ENCODE data around the gene SMYD5.

The SMYD5 gene

DNA sequence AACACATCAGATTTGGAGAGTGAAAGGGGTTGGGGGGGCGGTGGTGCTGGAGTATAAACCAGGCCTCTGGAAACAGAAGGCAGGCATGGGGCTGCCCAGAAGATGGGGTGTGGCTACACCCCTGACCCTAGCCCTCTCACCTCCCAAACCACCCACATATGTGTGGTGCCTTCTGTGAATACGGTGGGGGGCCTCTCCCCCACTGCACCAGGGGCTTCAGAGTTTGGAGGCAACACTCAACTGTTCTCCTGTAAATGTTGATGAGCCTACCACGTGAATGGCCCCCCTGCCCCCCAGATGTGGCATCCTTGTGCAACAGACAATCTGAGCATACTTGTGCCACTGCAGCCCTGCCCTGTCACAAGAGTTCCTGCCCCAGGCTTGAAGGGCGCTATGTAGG lies 50.7 kb downstream of the SMYD5 start:
- Histone ChIP-seq H3K9me3 (ENCODE audit: control insufficient read depth in 2 of 2, low read length in 2 of 2) (no peaks in the 10 kb centered on the region), H3K27ac (ENCODE audit: low read depth in 2 of 2, low read length in 2 of 2) (no peak overlapping the region), H3K4me3 (ENCODE audit: low read length in 2 of 2) (no peak overlapping the region), H3K36me3 (ENCODE audit: control insufficient read depth in 2 of 2, insufficient read depth in 2 of 2, low read length in 2 of 2) (no peaks in the 10 kb centered on the region), H3K4me1 (ENCODE audit: control insufficient read depth in 2 of 2, insufficient read depth in 2 of 2, low read length in 2 of 2) (peaks cover 5 to 8% of the 10 kb centered on the region in 2 donors), H3K9ac (ENCODE audit: low read depth in 1 of 2, low read length in 2 of 2) (no peak overlapping the region), H3K27me3 (ENCODE audit: control insufficient read depth in 2 of 2, insufficient read depth in 2 of 2, low read length in 2 of 2) (peaks cover 0 to 2% of the 10 kb centered on the region in 2 donors)

DNA sequence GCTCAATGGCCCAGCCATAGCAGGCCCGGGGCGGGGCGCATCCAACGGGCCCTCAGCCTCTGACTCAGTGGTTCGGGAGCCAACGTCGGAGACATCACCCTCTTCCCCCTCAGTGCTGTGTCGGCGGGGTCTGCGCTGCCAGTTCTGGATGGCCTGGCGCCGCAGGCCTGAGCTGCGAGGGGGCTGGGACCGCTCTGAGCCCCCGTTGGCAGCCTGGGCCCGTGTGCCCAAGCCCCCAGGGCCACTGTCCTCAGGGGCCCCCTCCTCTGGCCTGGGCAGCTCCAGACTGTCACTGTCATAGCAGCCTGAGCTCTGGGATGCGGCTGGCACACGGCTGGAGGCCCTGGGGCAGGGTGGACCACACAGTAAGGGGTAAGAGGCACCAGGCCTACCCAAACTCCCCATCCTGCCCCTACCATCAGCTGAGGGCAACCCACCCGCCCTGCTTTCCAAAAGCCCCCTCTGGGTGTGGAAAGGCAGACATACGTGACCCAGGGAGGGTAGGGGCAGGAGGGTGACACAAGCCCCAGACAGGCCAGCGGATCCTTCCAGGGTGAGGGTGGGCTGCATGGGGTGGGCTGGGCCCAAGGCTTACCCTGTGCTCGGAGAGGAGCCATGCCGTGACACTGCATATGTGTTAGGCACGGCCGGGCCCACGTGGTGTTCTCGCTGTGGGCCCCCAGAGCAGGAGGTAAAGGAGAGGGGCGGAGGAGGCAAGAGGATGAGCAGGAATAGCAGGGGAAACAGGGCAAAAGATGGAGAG lies 51.4 kb downstream of the SMYD5 start:
- Histone ChIP-seq H3K27me3 (ENCODE audit: control insufficient read depth in 2 of 2, insufficient read depth in 2 of 2, low read length in 2 of 2) (peaks cover 0 to 2% of the 10 kb centered on the region in 2 donors), H3K27ac (ENCODE audit: low read depth in 2 of 2, low read length in 2 of 2) (no peak overlapping the region), H3K9me3 (ENCODE audit: control insufficient read depth in 2 of 2, low read length in 2 of 2) (no peaks in the 10 kb centered on the region), H3K9ac (ENCODE audit: low read depth in 1 of 2, low read length in 2 of 2) (no peak overlapping the region), H3K36me3 (ENCODE audit: control insufficient read depth in 2 of 2, insufficient read depth in 2 of 2, low read length in 2 of 2) (no peaks in the 10 kb centered on the region), H3K4me1 (ENCODE audit: control insufficient read depth in 2 of 2, insufficient read depth in 2 of 2, low read length in 2 of 2) (peaks cover 5 to 8% of the 10 kb centered on the region in 2 donors), H3K4me3 (ENCODE audit: low read length in 2 of 2) (no peak overlapping the region)

GRCh38 chr2:73266061-73266901 lies 52.2 kb downstream of the SMYD5 start:
- Histone ChIP-seq H3K27ac (ENCODE audit: low read depth in 2 of 2, low read length in 2 of 2) (no peak overlapping the region), H3K36me3 (ENCODE audit: control insufficient read depth in 2 of 2, insufficient read depth in 2 of 2, low read length in 2 of 2) (no peaks in the 10 kb centered on the region), H3K4me1 (ENCODE audit: control insufficient read depth in 2 of 2, insufficient read depth in 2 of 2, low read length in 2 of 2) (peaks cover 5 to 8% of the 10 kb centered on the region in 2 donors), H3K4me3 (ENCODE audit: low read length in 2 of 2) (no peak overlapping the region), H3K9ac (ENCODE audit: low read depth in 1 of 2, low read length in 2 of 2) (no peak overlapping the region), H3K9me3 (ENCODE audit: control insufficient read depth in 2 of 2, low read length in 2 of 2) (no peaks in the 10 kb centered on the region), H3K27me3 (ENCODE audit: control insufficient read depth in 2 of 2, insufficient read depth in 2 of 2, low read length in 2 of 2) (peaks cover 0 to 2% of the 10 kb centered on the region in 2 donors)

DNA sequence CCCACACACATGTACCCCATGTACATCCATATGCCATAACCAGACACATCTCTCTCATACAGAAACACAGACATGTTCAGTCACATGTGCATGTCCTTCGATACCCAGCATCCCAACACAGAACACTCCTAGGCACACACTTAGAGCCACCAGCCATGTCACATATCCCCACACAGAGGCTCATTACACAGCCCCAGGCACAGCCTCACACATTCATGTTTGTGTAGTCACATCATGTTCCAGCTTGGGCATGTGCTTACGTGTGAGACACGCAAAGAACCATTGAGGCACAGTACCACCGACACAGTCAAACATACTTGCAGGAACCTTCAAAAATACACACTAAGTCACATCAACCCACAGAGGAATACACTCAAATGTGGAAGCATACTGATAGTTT lies 53.0 kb downstream of the SMYD5 start:
- Histone ChIP-seq H3K36me3 (ENCODE audit: control insufficient read depth in 2 of 2, insufficient read depth in 2 of 2, low read length in 2 of 2) (no peaks in the 10 kb centered on the region), H3K4me3 (ENCODE audit: low read length in 2 of 2) (no peak overlapping the region), H3K27me3 (ENCODE audit: control insufficient read depth in 2 of 2, insufficient read depth in 2 of 2, low read length in 2 of 2) (peaks cover 0 to 2% of the 10 kb centered on the region in 2 donors), H3K27ac (ENCODE audit: low read depth in 2 of 2, low read length in 2 of 2) (no peak overlapping the region), H3K9me3 (ENCODE audit: control insufficient read depth in 2 of 2, low read length in 2 of 2) (no peaks in the 10 kb centered on the region), H3K4me1 (ENCODE audit: control insufficient read depth in 2 of 2, insufficient read depth in 2 of 2, low read length in 2 of 2) (peaks cover 5 to 8% of the 10 kb centered on the region in 2 donors), H3K9ac (ENCODE audit: low read depth in 1 of 2, low read length in 2 of 2) (no peak overlapping the region)

DNA sequence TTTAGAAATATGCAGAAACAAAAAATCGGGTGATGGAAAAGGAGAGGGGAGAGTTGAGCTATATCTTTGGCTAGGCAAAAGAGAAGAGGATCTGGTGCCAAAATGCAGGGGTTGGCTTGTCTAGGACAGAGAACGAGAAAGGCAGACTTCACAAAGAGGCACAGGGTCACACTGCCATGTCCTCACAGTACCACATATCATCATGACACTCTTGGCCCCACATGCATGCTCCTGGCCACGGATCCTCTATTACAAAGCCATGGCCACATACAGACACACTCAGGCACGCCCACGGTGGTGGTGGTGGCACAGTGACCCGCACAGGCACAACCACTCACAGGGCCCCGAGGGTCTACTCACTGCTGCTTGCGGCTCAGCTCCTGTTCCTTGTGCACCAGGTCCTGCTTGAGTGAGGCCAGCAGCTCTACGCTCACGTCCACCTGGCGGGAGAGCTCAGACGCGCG lies 54.4 kb downstream of the SMYD5 start:
- no peak overlapping the region for H3K27ac ChIP-seq (ENCODE audit: low read depth in 2 of 2, low read length in 2 of 2)
- H3K4me3 ChIP-seq (ENCODE audit: low read length in 2 of 2): peak overlapping the region; percentile 22 to 56
- peaks cover 5 to 8% of the 10 kb centered on the region in 2 donors for H3K4me1 ChIP-seq (ENCODE audit: control insufficient read depth in 2 of 2, insufficient read depth in 2 of 2, low read length in 2 of 2)
- H3K36me3 ChIP-seq (ENCODE audit: control insufficient read depth in 2 of 2, insufficient read depth in 2 of 2, low read length in 2 of 2): no peaks in the 10 kb centered on the region
- peaks cover 0 to 2% of the 10 kb centered on the region in 2 donors for H3K27me3 ChIP-seq (ENCODE audit: control insufficient read depth in 2 of 2, insufficient read depth in 2 of 2, low read length in 2 of 2)
- no peak overlapping the region for H3K9ac ChIP-seq (ENCODE audit: low read depth in 1 of 2, low read length in 2 of 2)
- H3K9me3 ChIP-seq (ENCODE audit: control insufficient read depth in 2 of 2, low read length in 2 of 2): no peaks in the 10 kb centered on the region

- peak overlapping the region in 1 of 2 donors; percentile 16 for H3K27ac ChIP-seq (ENCODE audit: low read depth in 2 of 2, low read length in 2 of 2)
- peak overlapping the region; percentile 53 to 65 for H3K4me3 ChIP-seq (ENCODE audit: low read length in 2 of 2)
Measured at GRCh38 chr2:73268830-73269685, 55.0 kb downstream of the SMYD5 start.

DNA sequence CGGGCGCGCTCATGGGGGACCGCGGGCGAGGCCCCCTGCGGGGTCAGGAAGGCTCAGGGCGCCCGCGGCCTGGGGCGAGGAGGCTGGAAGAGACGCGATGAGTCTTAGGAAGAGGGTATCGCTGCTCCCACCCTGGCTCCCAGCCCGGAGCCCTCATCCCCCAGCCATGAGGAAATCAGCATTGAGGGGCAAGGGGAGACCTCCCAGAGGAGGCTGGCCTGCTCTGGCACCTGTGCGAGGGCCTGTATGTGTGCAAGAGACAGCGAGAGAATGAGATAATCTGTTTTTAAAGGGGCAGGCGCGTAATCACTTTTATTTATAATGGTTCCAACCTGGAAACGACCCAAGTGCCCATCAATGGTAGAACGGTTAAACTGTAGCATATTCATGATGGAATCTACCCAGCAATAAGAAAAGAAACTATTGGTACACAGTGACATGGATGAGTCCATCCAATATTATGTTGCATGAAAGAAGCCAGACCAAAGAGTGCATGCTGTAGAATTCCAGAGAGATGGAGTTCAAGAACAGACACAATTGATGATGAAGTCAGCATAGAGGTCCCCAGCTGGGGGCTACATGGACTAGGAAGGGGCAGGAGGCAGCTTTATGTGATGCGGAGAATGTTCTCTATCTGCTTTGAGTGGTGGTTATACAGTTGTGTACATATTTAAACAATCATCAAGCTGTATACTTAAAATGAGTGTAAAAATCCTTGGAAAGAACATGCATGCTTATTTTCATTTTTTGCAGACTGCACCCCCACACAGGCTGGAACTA lies 55.8 kb downstream of the SMYD5 start:
- H3K4me1 ChIP-seq (ENCODE audit: control insufficient read depth in 2 of 2, insufficient read depth in 2 of 2, low read length in 2 of 2): peaks cover 5 to 8% of the 10 kb centered on the region in 2 donors
- H3K27ac ChIP-seq (ENCODE audit: low read depth in 2 of 2, low read length in 2 of 2): no peak overlapping the region
- H3K27me3 ChIP-seq (ENCODE audit: control insufficient read depth in 2 of 2, insufficient read depth in 2 of 2, low read length in 2 of 2): peaks cover 0 to 2% of the 10 kb centered on the region in 2 donors
- no peaks in the 10 kb centered on the region for H3K36me3 ChIP-seq (ENCODE audit: control insufficient read depth in 2 of 2, insufficient read depth in 2 of 2, low read length in 2 of 2)
- H3K9me3 ChIP-seq (ENCODE audit: control insufficient read depth in 2 of 2, low read length in 2 of 2): no peaks in the 10 kb centered on the region
- peak overlapping the region; percentile 53 to 65 for H3K4me3 ChIP-seq (ENCODE audit: low read length in 2 of 2)
- peak overlapping the region; percentile 41 to 68 for H3K9ac ChIP-seq (ENCODE audit: low read depth in 1 of 2, low read length in 2 of 2)

More at GRCh38 chr2:73268830-73269685, 55.0 kb downstream of the SMYD5 start:
- Histone ChIP-seq H3K36me3 (ENCODE audit: control insufficient read depth in 2 of 2, insufficient read depth in 2 of 2, low read length in 2 of 2) (no peaks in the 10 kb centered on the region), H3K9me3 (ENCODE audit: control insufficient read depth in 2 of 2, low read length in 2 of 2) (no peaks in the 10 kb centered on the region), H3K27me3 (ENCODE audit: control insufficient read depth in 2 of 2, insufficient read depth in 2 of 2, low read length in 2 of 2) (peaks cover 0 to 2% of the 10 kb centered on the region in 2 donors), H3K4me1 (ENCODE audit: control insufficient read depth in 2 of 2, insufficient read depth in 2 of 2, low read length in 2 of 2) (peaks cover 5 to 8% of the 10 kb centered on the region in 2 donors), H3K9ac (ENCODE audit: low read depth in 1 of 2, low read length in 2 of 2) (peak overlapping the region; percentile 41 to 68)

DNA sequence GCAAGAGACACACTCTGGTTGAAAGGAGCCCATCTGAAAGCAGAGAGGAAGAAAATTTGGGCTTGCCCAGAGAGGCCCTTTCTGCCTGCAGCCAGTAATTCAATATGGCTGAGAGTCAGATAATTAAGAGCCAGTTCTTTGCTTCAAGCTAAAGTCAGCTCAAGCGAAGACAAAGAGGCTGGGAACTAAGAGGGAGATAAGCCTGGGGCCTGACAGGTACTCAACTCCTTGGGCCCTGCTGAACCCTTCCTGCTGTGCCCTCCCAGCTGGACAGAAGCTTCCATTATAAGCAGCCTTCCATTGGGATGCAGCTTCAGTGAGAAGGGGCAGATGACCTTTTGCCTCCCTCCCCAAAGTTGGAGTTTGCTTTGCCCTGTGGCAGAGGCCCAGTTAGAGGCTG lies 58.2 kb downstream of the SMYD5 start:
- Histone ChIP-seq H3K9me3 (ENCODE audit: control insufficient read depth in 2 of 2, low read length in 2 of 2) (no peaks in the 10 kb centered on the region), H3K27ac (ENCODE audit: low read depth in 2 of 2, low read length in 2 of 2) (no peak overlapping the region), H3K27me3 (ENCODE audit: control insufficient read depth in 2 of 2, insufficient read depth in 2 of 2, low read length in 2 of 2) (peaks cover 0 to 2% of the 10 kb centered on the region in 2 donors), H3K4me1 (ENCODE audit: control insufficient read depth in 2 of 2, insufficient read depth in 2 of 2, low read length in 2 of 2) (peaks cover 5 to 8% of the 10 kb centered on the region in 2 donors), H3K9ac (ENCODE audit: low read depth in 1 of 2, low read length in 2 of 2) (no peak overlapping the region), H3K4me3 (ENCODE audit: low read length in 2 of 2) (no peak overlapping the region), H3K36me3 (ENCODE audit: control insufficient read depth in 2 of 2, insufficient read depth in 2 of 2, low read length in 2 of 2) (no peaks in the 10 kb centered on the region)
